ENCODE measurements around the gene PAK6.
A peak's percentile ranks its signal among the peaks of the same experiment; 100 is the strongest.

PAK6 gene

GRCh38 chr15:40287968-40288367, 49.1 kb downstream of the PAK6 start:
- H3K4me1 ChIP-seq (ENCODE audit: control insufficient read depth, low read length): peaks cover 14% of the 10 kb centered on the region
- no peak for TF ChIP-seq CTCF (IDR thresholded peaks at IDR 0.05; ENCODE audit: low read depth, low read length, poor library complexity, severe bottlenecking)
- no peak for TF ChIP-seq EZH2phosphoT487 (IDR thresholded peaks at IDR 0.05; ENCODE audit: borderline replicate concordance, low read length)
- no peaks in the 10 kb centered on the region for H3K79me2 ChIP-seq (ENCODE audit: control insufficient read depth, low read length)
- 0 out of 2 replicates have a peak, but pooled peaks cover 3% of the 10 kb centered on the region for H3F3A ChIP-seq (ENCODE audit: control insufficient read depth, insufficient read depth)
- no peaks in the 10 kb centered on the region for H3K9me3 ChIP-seq (ENCODE audit: control insufficient read depth, insufficient read depth, low read length)
- no peak overlapping the region for H3K27ac ChIP-seq (ENCODE audit: low read depth, low read length)
- H3K9me2 ChIP-seq (replicated peaks; ENCODE audit: control insufficient read depth, low read length): no peaks in the 10 kb centered on the region
- H3K27me3 ChIP-seq (ENCODE audit: control insufficient read depth, low read length): peaks cover 14% of the 10 kb centered on the region
- H3K4me3 ChIP-seq (ENCODE audit: low read length): no peak overlapping the region
- H3K36me3 ChIP-seq (ENCODE audit: control insufficient read depth, low read length): no peaks in the 10 kb centered on the region
- H3K4me2 ChIP-seq (ENCODE audit: low read length): no peak overlapping the region
- no peaks in the 10 kb centered on the region for H4K20me1 ChIP-seq (ENCODE audit: control insufficient read depth, insufficient read depth, low read depth, low read length)

- peaks cover 11% of the 10 kb centered on the region for H3K4me1 ChIP-seq (ENCODE audit: control insufficient read depth, low read length)
These were observed 50.4 kb downstream of the PAK6 start for GRCh38 chr15:40289140-40289775.

GRCh38 chr15:40290545-40290917, 51.7 kb downstream of the PAK6 start:
- no peak overlapping the region for H3K27ac ChIP-seq (ENCODE audit: low read depth, low read length)
- no peaks in the 10 kb centered on the region for H3F3A ChIP-seq (ENCODE audit: control insufficient read depth, insufficient read depth)

More at GRCh38 chr15:40289140-40289775, 50.4 kb downstream of the PAK6 start:
- peaks cover under 1% of the 10 kb centered on the region; the same call in 1 of the 2 replicates for H3K27me3 ChIP-seq (ENCODE audit: control insufficient read depth, low read length)
- no peaks in the 10 kb centered on the region for H3K9me2 ChIP-seq (replicated peaks; ENCODE audit: control insufficient read depth, low read length)
- H3K4me3 ChIP-seq (ENCODE audit: low read length): no peak overlapping the region
- no peaks in the 10 kb centered on the region for H3K9me3 ChIP-seq (ENCODE audit: control insufficient read depth, insufficient read depth, low read length)
- H4K20me1 ChIP-seq (ENCODE audit: control insufficient read depth, insufficient read depth, low read depth, low read length): no peaks in the 10 kb centered on the region
- no peaks in the 10 kb centered on the region for H3K36me3 ChIP-seq (ENCODE audit: control insufficient read depth, low read length)
- H3F3A ChIP-seq (ENCODE audit: control insufficient read depth, insufficient read depth): 0 out of 2 replicates have a peak, but pooled peaks cover 3% of the 10 kb centered on the region
- no peak for TF ChIP-seq EZH2phosphoT487 (IDR thresholded peaks at IDR 0.05; ENCODE audit: borderline replicate concordance, low read length)
- TF ChIP-seq CTCF (IDR thresholded peaks at IDR 0.05; ENCODE audit: low read depth, low read length, poor library complexity, severe bottlenecking): no peak
- H3K27ac ChIP-seq (ENCODE audit: low read depth, low read length): no peak overlapping the region
- H3K79me2 ChIP-seq (ENCODE audit: control insufficient read depth, low read length): no peaks in the 10 kb centered on the region
- 0 out of 2 replicates have a peak overlapping the region, but pooled peaks have one; percentile 7 for H3K4me2 ChIP-seq (ENCODE audit: low read length)

More at GRCh38 chr15:40290545-40290917, 51.7 kb downstream of the PAK6 start:
- Histone ChIP-seq H3K4me2 (ENCODE audit: low read length) (no peak overlapping the region), H3K4me1 (ENCODE audit: control insufficient read depth, low read length) (peaks cover 11% of the 10 kb centered on the region), H4K20me1 (ENCODE audit: control insufficient read depth, insufficient read depth, low read depth, low read length) (no peaks in the 10 kb centered on the region), H3K9me3 (ENCODE audit: control insufficient read depth, insufficient read depth, low read length) (no peaks in the 10 kb centered on the region), H3K36me3 (ENCODE audit: control insufficient read depth, low read length) (no peaks in the 10 kb centered on the region), H3K27me3 (ENCODE audit: control insufficient read depth, low read length) (no peaks in the 10 kb centered on the region), H3K4me3 (ENCODE audit: low read length) (no peak overlapping the region), H3K79me2 (ENCODE audit: control insufficient read depth, low read length) (no peaks in the 10 kb centered on the region), H3K9me2 (replicated peaks; ENCODE audit: control insufficient read depth, low read length) (no peaks in the 10 kb centered on the region)
- TF ChIP-seq CTCF (IDR thresholded peaks at IDR 0.05; ENCODE audit: low read depth, low read length, poor library complexity, severe bottlenecking): no peak
- TF ChIP-seq EZH2phosphoT487 (IDR thresholded peaks at IDR 0.05; ENCODE audit: borderline replicate concordance, low read length): no peak
